GM23338 (cell line): ENCODE measurements around the gene FAM149B1. TPM values are rescaled to one million over a fixed set of nuclear protein-coding genes. Genes with fewer than 3 reads are reported as not detected.

ENCODE experiments used
- ATAC-seq: fragments of 200-7000 bp; cut with Tn5 transposase; 3 replicates; pipeline ENCODE4 v1.9.1; 2020
- DNase-seq: peaks from one replicate; pipeline ENCODE4 v3.0.0-alpha.2; 2015; ENCODE audit warnings: low spot score
- H2AFZ ChIP-seq: fragments of 200-600 bp; sonication (generic); 2 replicates; pipeline ENCODE4 v1.8.0; 2016; ENCODE audit warnings: antibody characterized with exemption, mild to moderate bottlenecking, moderate library complexity
- H3F3A ChIP-seq: fragments of 200-600 bp; sonication (generic); replicated peaks from 2 replicates; pipeline ENCODE4 v1.8.0; 2017; ENCODE audit warnings: antibody characterized with exemption, mixed run types, low read depth
- H3K27ac ChIP-seq: fragments of 200-600 bp; sonication (generic); 2 replicates; pipeline ENCODE4 v1.6.1; 2016; ENCODE audit warnings: low read depth
- H3K27me3 ChIP-seq: fragments of 200-600 bp; sonication (generic); 2 replicates; pipeline ENCODE4 v1.8.0; 2016; ENCODE audit warnings: mild to moderate bottlenecking, mixed run types, moderate library complexity; ENCODE audit not compliant: insufficient read depth
- H3K36me3 ChIP-seq: fragments of 200-600 bp; sonication (generic); 2 replicates; pipeline ENCODE4 v1.8.0; 2016; ENCODE audit warnings: mild to moderate bottlenecking; ENCODE audit not compliant: insufficient read depth
- H3K4me1 ChIP-seq: fragments of 200-600 bp; sonication (generic); 2 replicates; pipeline ENCODE4 v1.8.0; 2016; ENCODE audit warnings: mild to moderate bottlenecking, moderate library complexity; ENCODE audit not compliant: insufficient read depth
- H3K4me2 ChIP-seq: fragments of 200-600 bp; sonication (generic); 2 replicates; pipeline ENCODE4 v1.7.1; 2017; ENCODE audit warnings: mixed run types
- H3K4me3 ChIP-seq: fragments of 200-600 bp; sonication (generic); 2 replicates; pipeline ENCODE4 v1.6.1; 2016; ENCODE audit warnings: mixed run types
- H3K79me2 ChIP-seq: fragments of 200-600 bp; sonication (generic); replicated peaks from 2 replicates; pipeline ENCODE4 v1.8.0; 2017; ENCODE audit warnings: mild to moderate bottlenecking; ENCODE audit not compliant: insufficient read depth
- H3K9me2 ChIP-seq: fragments of 200-600 bp; sonication (generic); 2 replicates; pipeline ENCODE4 v1.8.0; 2017; ENCODE audit not compliant: insufficient read depth
- H4K20me1 ChIP-seq: fragments of 200-600 bp; sonication (generic); replicated peaks from 2 replicates; pipeline ENCODE4 v1.8.0; 2017; ENCODE audit warnings: mild to moderate bottlenecking; ENCODE audit not compliant: insufficient read depth
- H3K27ac Mint-ChIP-seq: 2 replicates; pipeline ENCODE4 v1.8.0; 2020; ENCODE audit warnings: inconsistent platforms, mild to moderate bottlenecking, moderate library complexity, mixed read lengths
- H3K27me3 Mint-ChIP-seq: 3 replicates; pipeline ENCODE4 v1.8.0; 2022; ENCODE audit warnings: low read depth, mild to moderate bottlenecking, moderate library complexity, mixed read lengths, inconsistent platforms; ENCODE audit not compliant: insufficient read depth, poor library complexity
- H3K36me3 Mint-ChIP-seq: 3 replicates; pipeline ENCODE4 v1.8.0; 2021; ENCODE audit warnings: low read depth, mild to moderate bottlenecking, inconsistent platforms, moderate library complexity, mixed read lengths
- H3K4me1 Mint-ChIP-seq: 3 replicates; pipeline ENCODE4 v1.8.0; 2020; ENCODE audit warnings: mild to moderate bottlenecking, inconsistent platforms, mixed read lengths
- H3K4me3 Mint-ChIP-seq: 3 replicates; pipeline ENCODE4 v1.8.0; 2021; ENCODE audit warnings: moderate library complexity, mild to moderate bottlenecking, inconsistent platforms, mixed read lengths
- H3K9me3 Mint-ChIP-seq: 3 replicates; pipeline ENCODE4 v1.8.0; 2020; ENCODE audit warnings: moderate library complexity, mild to moderate bottlenecking, inconsistent platforms, mixed read lengths
- CREB1 ChIP-seq: fragments of 250-450 bp; sonication (Bioruptor Pico); IDR thresholded peaks from 2 replicates; pipeline ENCODE4 v1.5.0; 2020; ENCODE audit warnings: low read depth, mild to moderate bottlenecking, moderate library complexity
- CTCF ChIP-seq, 2 experiments: fragments of 200-600 bp in 1 of 2; sonication (generic) in 1 of 2; conservative IDR thresholded peaks; 2 replicates each; pipeline versions ENCODE4 v1.5.1 to v1.6.1; 2016 to 2017; ENCODE audit warnings: antibody characterized with exemption in 2 of 2, low read depth in 2 of 2, mild to moderate bottlenecking in 2 of 2, moderate library complexity in 1 of 2
- ETS1 ChIP-seq: IDR thresholded peaks from 2 replicates; pipeline ENCODE4 v1.6.1; 2016; ENCODE audit warnings: antibody characterized with exemption
- EZH2 ChIP-seq: fragments of 200-600 bp; sonication (generic); IDR thresholded peaks from one replicate; pipeline ENCODE4 v1.8.0; 2017; ENCODE audit warnings: antibody characterized with exemption, mild to moderate bottlenecking, low read depth; ENCODE audit not compliant: unreplicated experiment
- JUNB ChIP-seq: IDR thresholded peaks from one replicate; pipeline ENCODE4 v1.6.1; 2016; ENCODE audit warnings: antibody characterized with exemption; ENCODE audit not compliant: unreplicated experiment
- NANOG ChIP-seq: IDR thresholded peaks from 2 replicates; pipeline ENCODE4 v1.6.1; 2016; ENCODE audit warnings: antibody characterized with exemption, borderline replicate concordance
- POLR2AphosphoS5 ChIP-seq: IDR thresholded peaks from 2 replicates; pipeline ENCODE4 v1.6.1; 2016; ENCODE audit warnings: antibody characterized with exemption, low read depth
- REST ChIP-seq: IDR thresholded peaks from one replicate; pipeline ENCODE4 v1.6.1; 2018; ENCODE audit warnings: antibody characterized with exemption; ENCODE audit not compliant: unreplicated experiment
- STAT1 ChIP-seq: IDR thresholded peaks from one replicate; pipeline ENCODE4 v1.6.1; 2016; ENCODE audit warnings: antibody characterized with exemption; ENCODE audit not compliant: unreplicated experiment
- ZNF114 ChIP-seq: fragments of 250-450 bp; sonication (Bioruptor Pico); IDR thresholded peaks from 2 replicates; pipeline ENCODE4 v1.5.0; 2020; ENCODE audit warnings: mild to moderate bottlenecking, moderate library complexity
- ZNF331 ChIP-seq: fragments of 250-450 bp; sonication (Bioruptor Pico); IDR thresholded peaks from 2 replicates; pipeline ENCODE4 v1.5.0; 2020; ENCODE audit warnings: low read depth, mild to moderate bottlenecking, moderate library complexity
- ZNF462 ChIP-seq: fragments of 250-450 bp; sonication (Bioruptor Pico); IDR thresholded peaks from 2 replicates; pipeline ENCODE4 v1.5.0; 2020; ENCODE audit warnings: mild to moderate bottlenecking, moderate library complexity
- polyA plus RNA-seq: library from polyadenylated mRNA; unstranded; fragments of >200 nt; fragmentation: Nextera tagmentation; extraction: Ambion mirVana; gene quantifications from 2 replicates; pipeline ENCODE4 v1.2.1, GENCODE V29; 2016
- total RNA-seq: library from RNA; depleted of rRNA; stranded (reverse); fragments of >200 nt; shearing (Covaris generic); gene quantifications from 2 replicates; pipeline ENCODE4 v1.2.3, GENCODE V29; 2014

Gene FAM149B1
- total and polyA plus RNA-seq, 2 experiments from 2014 or later, result 11.2 to 19.3 TPM

- Mint-ChIP-seq H3K4me1 (no peaks in the 10 kb centered on the region), H3K4me3 (no peak overlapping the region), H3K27me3 (no peaks in the 10 kb centered on the region), H3K9me3 (no peaks in the 10 kb centered on the region), H3K36me3 (peaks cover 15% of the 10 kb centered on the region; the same call in 2 of the 3 replicates), H3K27ac (no peak overlapping the region)
- H4K20me1 ChIP-seq, result peaks cover 3% of the 10 kb centered on the region; the same call in 1 of the 2 replicates
- H3F3A ChIP-seq, result no peaks in the 10 kb centered on the region
- H3K4me3 ChIP-seq, result no peak overlapping the region
- DNase-seq, result no peak
- no peak for TF ChIP-seq NANOG
- no peak for TF ChIP-seq ZNF462 (CRISPR knock-in tag)
- no peak for TF ChIP-seq CREB1 (CRISPR knock-in tag)
- TF ChIP-seq ETS1, result no peak
- TF ChIP-seq ZNF114 (CRISPR knock-in tag), result no peak
- TF ChIP-seq ZNF331 (CRISPR knock-in tag), result no peak
- no peak for TF ChIP-seq EZH2
- TF ChIP-seq CTCF (conservative IDR thresholded peaks at IDR 0.05; ENCODE audit: low read depth in 2 of 2), result no peak
- no peak for TF ChIP-seq STAT1
- no peak for TF ChIP-seq POLR2AphosphoS5
- TF ChIP-seq JUNB, result no peak
- no peak for TF ChIP-seq REST
- H3K9me2 ChIP-seq, result no peaks in the 10 kb centered on the region
- peaks cover 4% of the 10 kb centered on the region for H3K79me2 ChIP-seq
- no peaks in the 10 kb centered on the region for H3K4me1 ChIP-seq
- ATAC-seq, result no peak
- H3K36me3 ChIP-seq, result peaks cover 3% of the 10 kb centered on the region; the same call in 1 of the 2 replicates
- no peak overlapping the region for H3K4me2 ChIP-seq
- H3K27me3 ChIP-seq, result no peaks in the 10 kb centered on the region
- H3K27ac ChIP-seq, result no peak overlapping the region
- no peak overlapping the region for H2AFZ ChIP-seq
Measured at GRCh38 chr10:73174148-73174925, 6.4 kb downstream of the FAM149B1 start.
